Head of caudate nucleus (tissue), 42 donors: ENCODE results near the gene SCN2B.
A peak's percentile ranks its signal among the peaks of the same experiment; 100 is the strongest.

Source experiments
- DNase-seq, 42 donors: peaks; one replicate each; pipeline versions ENCODE4 v3.0.0 to v3.0.0-alpha.2; 2020 to 2021; ENCODE audit warnings: mixed read lengths in 7 of 42
- intact Hi-C: fragments of 100-400 bp; cut with DNase I; formaldehyde crosslinking; loops from one replicate; pipeline ENCODE4 v1.15.0; 2022

Gene SCN2B, protein sequence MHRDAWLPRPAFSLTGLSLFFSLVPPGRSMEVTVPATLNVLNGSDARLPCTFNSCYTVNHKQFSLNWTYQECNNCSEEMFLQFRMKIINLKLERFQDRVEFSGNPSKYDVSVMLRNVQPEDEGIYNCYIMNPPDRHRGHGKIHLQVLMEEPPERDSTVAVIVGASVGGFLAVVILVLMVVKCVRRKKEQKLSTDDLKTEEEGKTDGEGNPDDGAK

DNA sequence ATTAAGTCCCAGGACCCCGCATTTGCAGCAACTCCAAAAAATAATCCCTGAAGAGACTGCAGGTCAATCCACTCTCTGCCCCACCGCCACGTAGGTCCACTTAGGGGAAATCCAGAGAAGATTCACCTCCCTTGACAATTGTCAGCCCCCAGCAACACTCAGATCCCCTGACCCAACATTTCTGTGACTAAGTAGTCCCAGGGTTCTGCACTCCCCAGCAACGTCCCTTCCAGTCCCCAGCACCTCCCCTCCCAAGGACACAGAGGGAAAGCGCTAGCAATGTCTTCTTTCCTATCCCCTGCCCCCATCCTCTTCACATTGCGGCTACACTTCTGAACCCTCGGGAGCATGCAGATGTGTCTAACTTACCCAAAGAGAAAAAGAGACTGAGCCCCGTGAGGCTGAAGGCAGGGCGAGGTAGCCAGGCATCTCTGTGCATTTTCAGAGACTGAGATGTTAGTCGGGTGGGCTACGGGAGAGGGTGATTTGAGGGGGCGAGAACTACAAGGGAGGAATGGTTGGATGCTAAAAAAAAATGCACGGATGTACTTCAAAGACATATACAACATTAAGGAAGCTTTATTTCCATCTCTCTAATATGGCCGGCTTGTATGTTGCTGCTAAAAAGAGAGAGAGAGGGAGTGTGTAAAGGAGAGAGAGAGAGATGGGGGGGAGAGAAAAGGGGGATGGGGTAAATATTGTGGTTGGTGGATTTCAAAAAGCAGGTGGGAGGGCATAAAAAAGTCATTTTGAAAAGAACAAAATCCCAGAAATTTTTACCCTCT, at the start of gene SCN2B:
TSS of gene SCN2B (minus strand) at position 647 of the 785 bp plus-strand sequence. CDS start at position 439, 208 bp downstream.
- DNase-seq: peak in 10 of 42 donors; percentile 20 to 61 (median 33)
- intact Hi-C loops: no loop called here

DNA sequence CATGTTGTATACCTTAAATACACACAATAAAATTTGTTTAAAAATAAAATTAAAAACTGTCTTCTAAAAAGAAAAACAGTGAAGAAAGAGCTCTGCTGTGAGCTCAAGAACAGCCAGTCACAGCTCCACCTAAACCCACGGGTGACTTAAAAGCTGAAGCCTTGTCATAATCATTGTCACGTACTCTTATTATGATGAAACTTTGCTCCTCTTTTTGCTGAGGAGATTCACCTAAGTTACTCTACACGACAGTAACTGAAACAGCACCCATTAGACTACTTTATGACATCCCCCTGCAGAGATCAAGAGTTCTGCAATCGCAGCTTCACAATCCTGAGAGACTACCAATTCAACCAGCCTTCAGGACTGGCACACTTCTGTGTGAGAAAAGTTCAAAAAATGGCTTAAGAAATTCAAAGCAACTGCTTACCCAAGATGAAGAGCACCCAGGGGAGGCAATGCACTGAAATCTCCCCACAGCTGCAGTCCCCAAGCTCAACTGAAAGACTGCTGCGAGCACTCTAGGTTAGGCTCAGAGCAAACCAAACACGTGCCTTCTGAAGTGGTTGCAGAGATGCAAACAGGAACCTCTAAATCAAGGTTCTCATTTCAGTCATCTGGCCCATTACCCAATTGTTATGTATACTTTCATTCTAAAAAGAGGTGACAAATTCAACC, 48.2 kb upstream of the SCN2B start, which contains the start of gene JAML:
TSS of gene JAML (minus strand) at position 501 of the 678 bp plus-strand sequence. CDS start 10,145 bp downstream, outside the sequence.
- intact Hi-C loops: no loop called here
- DNase-seq: peak in 14 of 42 donors; percentile 10 to 68 (median 26)

DNA sequence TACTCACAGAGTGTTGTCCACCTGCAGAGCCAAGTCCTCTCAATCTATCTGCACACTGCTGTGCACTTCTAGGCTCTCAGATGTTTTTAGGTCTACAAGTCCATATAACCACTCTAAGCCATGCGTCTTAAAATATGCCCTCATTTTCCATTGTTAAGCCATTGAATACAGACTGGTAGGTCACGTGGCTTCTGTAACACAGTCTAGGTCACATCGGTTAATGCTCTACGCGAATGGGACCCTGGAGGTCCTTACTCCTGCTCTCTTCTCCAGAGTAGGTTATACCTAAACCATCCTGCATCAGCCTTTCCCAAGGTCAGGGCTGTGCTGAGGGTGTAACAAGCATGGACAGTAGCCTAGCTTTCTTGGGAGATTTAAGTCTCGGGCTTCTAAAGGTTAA, 47.6 kb upstream of the SCN2B start:
- no peak for DNase-seq
- intact Hi-C loops: no loop called here

DNA sequence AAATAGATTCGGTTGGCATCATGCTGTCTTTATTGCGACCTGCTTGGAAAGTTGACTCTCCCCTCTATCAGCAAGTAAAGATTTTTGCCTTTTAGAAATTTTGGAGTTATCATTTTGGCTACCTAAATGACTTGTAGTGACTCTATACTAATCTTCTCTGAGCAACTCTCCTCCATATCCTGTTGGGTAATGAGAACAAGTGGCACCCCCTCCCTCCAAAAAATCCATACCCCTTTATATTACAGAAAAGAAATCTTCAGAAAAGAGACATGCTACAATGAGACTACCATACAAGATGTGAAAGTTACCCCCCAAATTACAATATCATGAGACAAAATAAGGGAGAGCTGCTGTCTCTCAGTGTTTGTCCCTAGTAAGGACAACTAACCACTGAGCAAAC, 47.1 kb upstream of the SCN2B start:
- DNase-seq: no peak
- intact Hi-C loops: no loop called here

DNA sequence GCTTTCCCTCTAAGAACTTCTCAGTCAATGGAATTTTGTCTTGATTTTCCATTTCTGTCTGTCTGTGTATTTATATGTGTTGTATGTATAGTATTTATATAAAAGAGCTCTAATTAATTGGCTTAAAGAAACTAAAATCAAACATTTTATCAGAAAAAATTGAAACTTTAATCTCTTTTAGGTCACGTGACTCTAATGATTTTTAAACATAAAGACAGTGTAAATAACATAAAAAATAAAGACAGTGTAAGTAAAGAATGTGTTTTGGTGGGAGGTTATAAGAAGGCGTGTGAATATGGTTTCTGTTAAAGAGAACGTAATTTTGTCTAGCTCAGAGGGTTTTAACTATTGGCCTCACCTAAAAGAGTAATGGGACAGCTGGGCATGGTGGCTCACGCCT, 46.0 kb upstream of the SCN2B start:
- intact Hi-C loops: no loop called here
- DNase-seq: no peak

DNA sequence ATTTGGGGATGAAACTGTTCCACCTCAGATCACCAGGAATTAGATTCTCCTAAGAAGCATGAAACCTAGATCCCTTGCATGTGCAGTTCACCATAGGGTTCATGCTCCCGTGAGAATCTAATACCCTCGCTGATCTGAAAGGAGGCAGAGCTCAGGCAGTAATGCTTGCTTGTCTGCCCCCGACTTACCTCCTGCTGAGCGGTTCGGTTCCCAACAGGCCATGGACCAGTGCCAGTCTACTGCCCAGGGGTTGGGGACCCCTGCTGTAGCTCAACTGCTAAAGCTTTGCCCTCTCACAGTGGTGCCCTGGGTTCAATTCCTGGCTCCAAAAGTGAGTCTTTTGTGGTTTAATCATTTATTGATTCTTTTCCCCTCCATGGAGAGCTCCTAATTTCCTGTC, 45.0 kb upstream of the SCN2B start:
- intact Hi-C loops: no loop called here
- no peak for DNase-seq

DNA sequence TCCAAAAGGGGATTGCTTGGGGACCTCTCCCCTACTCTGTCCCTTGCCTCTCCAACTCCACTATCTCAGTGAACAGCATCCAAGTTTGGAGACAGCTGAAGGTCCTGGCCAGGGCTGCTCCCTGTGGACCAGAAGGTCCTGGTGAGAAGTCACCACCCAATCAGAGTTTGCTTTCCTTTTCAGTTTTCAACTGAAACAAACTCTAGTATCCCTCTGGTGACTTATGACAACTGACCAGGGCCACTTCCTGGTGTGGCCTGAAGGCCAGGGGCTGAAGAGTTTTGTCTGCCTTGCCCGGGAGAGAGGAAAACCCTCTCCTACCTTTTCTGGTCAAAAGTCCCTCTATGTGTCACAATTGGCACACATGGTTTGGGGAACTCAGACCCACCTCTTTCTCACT, 43.3 kb upstream of the SCN2B start:
- DNase-seq: no peak
- intact Hi-C loops: no loop called here

DNA sequence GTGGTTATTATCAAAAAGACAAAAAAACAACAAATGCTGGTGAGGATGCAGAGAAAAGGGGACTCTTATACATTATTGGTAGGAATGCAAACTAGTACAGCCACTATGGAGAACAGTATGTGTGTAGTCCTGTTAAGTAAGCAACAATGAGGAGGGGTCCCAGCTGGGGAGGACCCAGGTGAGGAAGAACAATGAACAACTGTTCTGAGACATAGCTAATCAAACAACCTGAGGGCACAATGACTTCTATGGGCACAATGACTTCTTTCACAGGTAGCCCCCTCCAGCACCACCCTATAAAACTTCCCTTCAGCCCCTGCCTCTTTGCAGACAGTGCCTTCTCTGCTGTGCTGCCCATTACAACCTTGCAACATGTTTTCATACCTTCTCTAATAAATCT, 42.8 kb upstream of the SCN2B start:
- no peak for DNase-seq
- intact Hi-C loops: no loop called here

DNA sequence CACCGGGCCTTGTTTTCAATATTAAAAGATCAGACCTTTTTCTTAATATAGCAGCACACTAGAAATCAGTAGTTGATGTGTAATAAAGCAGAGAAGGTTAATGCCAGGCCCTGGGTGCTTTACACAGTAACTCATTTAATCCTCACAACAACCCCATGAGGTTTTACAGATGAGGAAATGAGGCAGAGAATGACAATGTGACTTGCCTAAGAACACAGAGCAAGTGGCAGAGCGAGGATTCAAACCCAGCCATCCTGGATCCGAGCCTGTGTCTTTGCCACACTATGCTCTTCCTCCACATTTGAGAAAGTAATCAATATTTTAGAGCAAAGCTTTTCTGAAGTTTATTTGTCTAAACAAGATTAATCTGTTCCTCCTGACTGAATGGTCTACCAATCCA, 41.1 kb upstream of the SCN2B start:
- no peak for DNase-seq
- intact Hi-C loops: no loop called here

DNA sequence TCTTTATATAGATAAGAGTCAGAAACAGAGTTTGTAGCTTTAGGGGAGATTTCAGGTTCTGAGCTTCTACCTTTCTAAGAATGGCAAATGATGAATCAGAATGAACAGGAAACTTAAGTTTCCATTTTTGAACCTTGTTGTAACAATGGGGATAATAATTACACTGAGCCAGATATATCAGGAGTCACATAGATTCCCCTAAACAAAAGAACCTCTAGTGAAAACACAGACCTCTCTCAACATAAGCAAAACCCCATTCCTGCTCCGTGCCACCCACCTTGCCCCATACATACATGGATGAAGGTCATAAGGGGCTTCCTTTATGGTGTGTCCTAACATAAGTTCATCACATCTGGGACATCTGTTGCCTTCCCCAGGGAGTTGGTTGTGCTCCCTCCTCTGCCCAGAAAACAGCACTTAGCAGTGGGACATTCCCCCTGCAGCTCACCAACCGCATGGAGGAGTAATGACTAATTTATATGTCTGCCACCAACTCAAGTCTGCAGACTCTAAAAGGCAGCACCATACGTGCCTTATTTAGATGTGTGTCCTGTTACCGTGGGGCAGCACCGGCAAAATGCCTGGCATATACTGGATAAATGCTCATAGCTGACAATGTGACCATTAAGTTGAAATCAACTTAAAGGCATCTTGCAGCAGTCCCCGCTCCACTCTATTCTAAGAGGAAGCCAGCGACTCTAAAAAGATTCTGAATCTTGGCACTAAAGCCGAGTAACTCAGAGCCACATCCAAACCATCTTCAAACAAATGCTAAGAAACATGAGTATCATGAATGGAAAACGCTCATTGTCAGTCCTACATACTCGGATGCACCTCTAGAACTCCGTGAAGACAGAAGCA, 40.4 kb upstream of the SCN2B start:
- no peak for DNase-seq
- intact Hi-C loops: no loop called here

DNA sequence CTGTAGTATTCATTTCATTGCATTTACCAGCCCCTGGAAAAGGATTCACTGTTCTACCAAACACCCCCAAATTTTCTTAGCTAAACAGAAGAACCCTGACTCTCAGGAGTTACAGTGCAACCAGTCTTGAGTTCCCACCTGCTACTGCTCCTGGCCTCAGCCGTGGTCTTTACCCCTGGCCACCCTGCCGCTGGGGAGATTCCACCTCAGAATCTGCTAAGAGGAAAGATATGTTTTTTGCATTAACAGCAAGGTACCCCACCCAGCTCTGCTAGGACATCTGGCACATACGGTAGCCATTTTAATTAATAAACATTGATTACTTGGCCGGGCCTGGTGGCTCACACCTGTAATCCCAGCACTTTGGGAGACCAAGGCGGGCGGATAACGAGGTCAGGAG, 39.3 kb upstream of the SCN2B start:
- no peak for DNase-seq
- intact Hi-C loops: no loop called here

DNA sequence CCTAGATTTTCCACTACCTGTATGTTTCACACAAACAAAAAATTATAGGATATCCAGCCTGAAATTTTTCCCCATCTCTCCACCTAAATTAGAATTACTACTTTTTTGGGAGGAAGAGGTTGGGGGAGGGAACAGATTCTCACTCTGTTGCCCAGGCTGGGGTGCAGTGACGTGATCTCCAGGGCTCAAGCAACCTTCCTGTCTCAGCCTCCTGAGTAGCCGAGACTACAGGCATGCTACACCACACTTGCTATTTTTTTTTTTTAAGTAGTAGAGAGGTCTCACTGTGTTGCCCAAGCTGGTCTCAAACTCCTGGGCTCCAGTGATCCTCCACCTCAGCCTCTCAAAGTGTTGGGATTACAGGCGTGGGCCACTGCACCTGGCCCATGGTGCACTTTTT, 38.8 kb upstream of the SCN2B start:
- DNase-seq: no peak
- intact Hi-C loops: no loop called here

DNA sequence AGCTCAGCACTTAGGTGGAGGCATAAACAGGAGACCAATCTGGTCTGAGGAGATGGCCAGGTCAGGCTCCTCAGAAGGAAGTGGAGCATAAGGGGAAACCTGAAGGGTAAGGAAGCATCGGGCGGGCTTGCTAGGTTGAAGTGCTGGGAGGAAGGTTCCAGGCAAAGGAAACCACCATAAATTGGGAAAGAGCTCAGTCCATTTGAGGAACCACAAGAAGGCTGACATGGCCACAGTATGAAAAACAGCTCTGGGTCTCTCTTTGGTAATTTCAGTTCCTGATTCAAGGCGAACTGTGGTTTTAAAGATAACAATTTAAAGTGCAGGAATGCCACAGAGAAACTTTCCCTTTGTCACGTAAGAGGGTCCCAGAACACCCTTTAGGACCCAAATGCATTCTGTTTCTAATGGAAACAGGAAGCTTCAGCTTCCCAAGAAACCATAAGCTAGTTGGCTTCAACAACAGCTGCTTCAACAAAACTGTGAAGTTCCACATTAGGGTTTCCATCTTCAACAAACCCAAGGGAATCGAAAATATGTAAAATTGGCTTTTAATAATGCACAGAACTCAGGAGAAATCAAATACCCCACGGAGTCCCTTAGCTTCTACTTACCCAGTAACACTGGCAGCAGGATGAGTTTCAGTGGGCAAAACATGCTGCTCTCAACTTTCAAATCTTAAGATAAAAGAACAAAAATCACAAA, 37.9 kb upstream of the SCN2B start:
- intact Hi-C loops: no loop called here
- DNase-seq: peak in 11 of 42 donors; percentile 5 to 49 (median 18)

DNA sequence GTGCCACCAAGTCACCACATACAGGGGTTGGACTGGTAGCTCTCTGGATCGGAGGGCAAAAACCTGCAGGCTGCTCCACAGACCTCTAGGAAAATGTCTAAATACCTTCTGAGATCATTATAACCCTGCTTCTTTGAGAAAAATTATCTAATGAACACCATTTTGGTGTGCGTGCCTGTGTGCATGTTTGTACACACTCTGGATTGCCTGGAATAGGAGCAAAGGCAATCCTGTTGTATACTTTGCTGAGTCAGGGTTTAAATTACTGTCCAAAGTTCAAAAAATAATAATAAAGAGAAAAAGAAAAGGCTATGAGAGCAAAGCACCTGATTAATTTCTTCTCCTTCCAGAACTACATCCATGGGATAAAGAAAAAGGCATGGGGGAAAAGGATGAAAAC, 37.3 kb upstream of the SCN2B start:
- no peak for DNase-seq
- intact Hi-C loops: no loop called here

DNA sequence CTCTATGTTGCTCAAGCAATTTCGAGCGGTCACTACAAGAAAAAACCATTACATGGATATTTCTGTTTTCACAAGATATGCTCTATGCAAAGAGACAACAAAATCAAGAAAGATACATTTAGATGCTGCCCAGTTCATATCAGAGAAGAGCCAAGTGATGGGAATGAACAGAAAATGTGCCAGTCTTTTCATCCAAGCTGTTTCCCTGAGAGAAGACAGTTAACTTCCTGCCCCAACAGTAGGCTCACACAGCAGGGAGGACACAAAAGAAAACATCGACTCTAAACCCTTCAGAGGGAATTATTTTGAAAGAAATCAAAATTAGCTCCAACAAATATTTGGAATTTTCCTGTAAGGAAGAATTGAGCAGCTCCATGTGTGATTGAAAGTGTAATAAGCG, 36.8 kb upstream of the SCN2B start:
- intact Hi-C loops: no loop called here
- DNase-seq: no peak

DNA sequence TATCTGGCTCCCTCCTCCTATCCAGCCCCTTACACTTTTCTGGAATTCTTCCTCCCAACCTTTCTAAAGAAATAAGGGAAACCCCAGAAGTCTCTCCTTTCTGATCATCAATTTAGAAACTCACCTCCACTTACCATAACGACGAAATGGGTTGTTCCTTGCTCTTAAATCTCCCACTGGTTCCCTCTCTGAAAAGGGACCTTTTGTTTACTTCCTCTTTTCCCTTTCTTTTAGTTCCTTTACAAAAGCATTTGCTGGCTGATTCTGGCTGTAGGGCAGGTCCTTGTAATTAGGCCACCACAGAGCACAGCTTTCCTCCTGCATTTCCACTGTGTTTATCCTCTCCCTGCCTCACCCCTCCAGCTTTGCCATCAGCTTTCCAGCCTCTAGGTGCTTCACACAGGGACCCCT, 36.3 kb upstream of the SCN2B start:
- intact Hi-C loops: no loop called here
- no peak for DNase-seq

DNA sequence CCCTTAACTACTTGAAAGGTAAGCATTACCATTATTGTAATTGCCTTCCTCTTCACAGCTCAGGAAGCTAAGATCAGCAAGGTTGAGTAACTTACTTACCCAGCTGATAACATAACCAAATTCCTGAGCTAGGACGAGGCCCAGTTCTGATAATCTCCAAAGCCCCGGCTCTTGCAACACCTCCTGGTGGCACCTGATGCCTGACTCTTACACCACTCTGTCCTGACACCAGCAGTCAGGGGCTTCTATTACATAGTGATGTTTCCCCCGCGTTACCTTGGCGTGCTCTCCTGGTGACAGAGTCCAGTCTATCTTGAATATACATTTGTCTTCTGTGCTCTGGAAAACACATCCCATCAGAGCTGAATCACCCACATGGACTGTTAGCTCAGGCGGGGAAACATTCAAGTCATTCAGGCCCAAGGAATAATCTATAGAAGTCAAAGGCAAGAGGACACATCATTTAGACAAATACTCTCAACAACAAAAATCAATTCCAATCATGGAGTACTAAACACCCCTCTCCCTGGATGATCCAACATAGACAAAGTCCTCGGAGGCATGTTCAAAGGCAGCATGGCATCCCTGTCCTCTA, 35.8 kb upstream of the SCN2B start:
- intact Hi-C loops: no loop called here
- no peak for DNase-seq

DNA sequence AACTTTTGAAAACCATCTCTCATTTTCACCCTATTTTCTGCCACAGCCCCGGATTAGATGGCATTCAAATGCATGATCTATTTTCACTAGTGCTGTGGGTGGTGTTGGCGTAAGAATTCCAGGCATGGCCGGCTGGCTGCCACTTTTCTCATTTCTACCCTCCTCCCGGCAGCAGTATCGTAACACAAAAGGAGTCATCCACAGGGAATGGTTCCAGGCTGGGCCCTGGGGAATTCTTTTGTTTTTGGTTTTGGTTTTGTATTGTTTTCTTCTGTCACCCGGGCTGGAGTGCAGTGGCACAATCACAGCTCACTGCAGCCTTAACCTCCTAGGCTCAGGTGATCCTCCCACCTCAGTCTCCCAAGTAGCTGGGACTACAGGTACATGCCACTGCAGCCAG, 34.6 kb upstream of the SCN2B start:
- intact Hi-C loops: no loop called here
- DNase-seq: peak in 26 of 42 donors; percentile 10 to 76 (median 36)
